Nephron (organoid): ENCODE results near the gene WNT8B.

Source experiments
- H3K27ac Mint-ChIP-seq, 3 experiments: 2 replicates each; pipeline ENCODE4 v1.8.0; 2020; ENCODE audit warnings: mixed read lengths in 3 of 3, mild to moderate bottlenecking in 2 of 3, moderate library complexity in 1 of 3
- H3K27me3 Mint-ChIP-seq: 2 replicates; pipeline ENCODE4 v1.8.0; 2021; ENCODE audit warnings: low read depth, mild to moderate bottlenecking, moderate library complexity, mixed read lengths
- H3K36me3 Mint-ChIP-seq: 2 replicates; pipeline ENCODE4 v1.8.0; 2020; ENCODE audit warnings: low read depth, mixed read lengths
- H3K4me1 Mint-ChIP-seq: 2 replicates; pipeline ENCODE4 v1.8.0; 2020; ENCODE audit warnings: mixed read lengths
- H3K4me3 Mint-ChIP-seq, 3 experiments: 2 replicates each; pipeline ENCODE4 v1.8.0; 2020; ENCODE audit warnings: mild to moderate bottlenecking in 3 of 3, mixed read lengths in 3 of 3, moderate library complexity in 2 of 3
- H3K9me3 Mint-ChIP-seq: 2 replicates; pipeline ENCODE4 v1.8.0; 2020; ENCODE audit warnings: mixed read lengths
- TF ChIP-seq, protein P1 (sequence below), 3 experiments: fragments of 200-600 bp; sonication (generic); IDR thresholded peaks; one replicate each; pipeline ENCODE4 v1.5.0; 2021; ENCODE audit warnings: antibody characterized with exemption in 3 of 3; ENCODE audit not compliant: unreplicated experiment in 3 of 3

The WNT8B gene

GRCh38 chr10:100506596-100507356 lies 44.0 kb downstream of the WNT8B start:
- H3K9me3 Mint-ChIP-seq: no peaks in the 10 kb centered on the region
- no peak overlapping the region for H3K4me3 Mint-ChIP-seq
- no peaks in the 10 kb centered on the region for H3K27me3 Mint-ChIP-seq
- H3K36me3 Mint-ChIP-seq: peaks cover 18% of the 10 kb centered on the region
- TF ChIP-seq, protein P1, sequence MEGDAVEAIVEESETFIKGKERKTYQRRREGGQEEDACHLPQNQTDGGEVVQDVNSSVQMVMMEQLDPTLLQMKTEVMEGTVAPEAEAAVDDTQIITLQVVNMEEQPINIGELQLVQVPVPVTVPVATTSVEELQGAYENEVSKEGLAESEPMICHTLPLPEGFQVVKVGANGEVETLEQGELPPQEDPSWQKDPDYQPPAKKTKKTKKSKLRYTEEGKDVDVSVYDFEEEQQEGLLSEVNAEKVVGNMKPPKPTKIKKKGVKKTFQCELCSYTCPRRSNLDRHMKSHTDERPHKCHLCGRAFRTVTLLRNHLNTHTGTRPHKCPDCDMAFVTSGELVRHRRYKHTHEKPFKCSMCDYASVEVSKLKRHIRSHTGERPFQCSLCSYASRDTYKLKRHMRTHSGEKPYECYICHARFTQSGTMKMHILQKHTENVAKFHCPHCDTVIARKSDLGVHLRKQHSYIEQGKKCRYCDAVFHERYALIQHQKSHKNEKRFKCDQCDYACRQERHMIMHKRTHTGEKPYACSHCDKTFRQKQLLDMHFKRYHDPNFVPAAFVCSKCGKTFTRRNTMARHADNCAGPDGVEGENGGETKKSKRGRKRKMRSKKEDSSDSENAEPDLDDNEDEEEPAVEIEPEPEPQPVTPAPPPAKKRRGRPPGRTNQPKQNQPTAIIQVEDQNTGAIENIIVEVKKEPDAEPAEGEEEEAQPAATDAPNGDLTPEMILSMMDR (IDR thresholded peaks at IDR 0.05; ENCODE audit: unreplicated experiment in 3 of 3): no peak
- no peak overlapping the region for H3K27ac Mint-ChIP-seq
- H3K4me1 Mint-ChIP-seq: peaks cover 14% of the 10 kb centered on the region

DNA sequence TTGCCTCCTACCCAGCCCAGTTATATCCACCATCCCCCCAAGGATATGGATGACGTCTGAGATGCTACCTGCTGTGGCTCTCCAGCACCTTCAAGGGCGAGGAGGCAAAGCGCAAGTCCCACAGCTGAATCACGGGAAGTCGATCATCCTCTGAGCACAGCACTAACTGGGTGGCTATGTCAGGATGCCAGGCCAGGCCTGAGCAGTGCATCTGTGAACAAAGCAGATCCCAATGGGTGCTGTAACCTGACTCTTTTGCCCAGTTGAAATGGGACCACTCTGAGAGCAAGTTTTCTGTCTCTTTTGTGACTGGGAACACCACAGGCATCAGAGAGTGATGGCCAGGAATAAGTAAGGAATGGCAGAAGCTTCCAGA lies 44.5 kb downstream of the WNT8B start:
- peaks cover 17% of the 10 kb centered on the region for H3K36me3 Mint-ChIP-seq
- no peak overlapping the region for H3K4me3 Mint-ChIP-seq
- peaks cover 14% of the 10 kb centered on the region for H3K4me1 Mint-ChIP-seq

GRCh38 chr10:100508266-100508665 lies 45.5 kb downstream of the WNT8B start:
- TF ChIP-seq, protein P1 (IDR thresholded peaks at IDR 0.05; ENCODE audit: unreplicated experiment in 3 of 3): no peak
- peaks cover 9% of the 10 kb centered on the region for H3K36me3 Mint-ChIP-seq
- no peak overlapping the region for H3K27ac Mint-ChIP-seq
- no peaks in the 10 kb centered on the region for H3K27me3 Mint-ChIP-seq
- H3K9me3 Mint-ChIP-seq: no peaks in the 10 kb centered on the region
- H3K4me1 Mint-ChIP-seq: peaks cover 10% of the 10 kb centered on the region
- H3K4me3 Mint-ChIP-seq: no peak overlapping the region

More for the DNA sequence above, 44.5 kb downstream of the WNT8B start:
- TF ChIP-seq, protein P1 (IDR thresholded peaks at IDR 0.05; ENCODE audit: unreplicated experiment in 3 of 3): no peak
- no peaks in the 10 kb centered on the region for H3K9me3 Mint-ChIP-seq
- H3K27me3 Mint-ChIP-seq: no peaks in the 10 kb centered on the region
- no peak overlapping the region for H3K27ac Mint-ChIP-seq

- no peak overlapping the region for H3K4me3 Mint-ChIP-seq
- H3K27me3 Mint-ChIP-seq: no peaks in the 10 kb centered on the region
- H3K27ac Mint-ChIP-seq: no peak overlapping the region
- H3K36me3 Mint-ChIP-seq: peaks cover 9% of the 10 kb centered on the region
- H3K4me1 Mint-ChIP-seq: peaks cover 8% of the 10 kb centered on the region
- TF ChIP-seq, protein P1 (IDR thresholded peaks at IDR 0.05; ENCODE audit: unreplicated experiment in 3 of 3): peak; percentile 60 to 64 (median 63)
- H3K9me3 Mint-ChIP-seq: no peaks in the 10 kb centered on the region
Observed at GRCh38 chr10:100508691-100509150, 45.9 kb downstream of the WNT8B start.

- H3K9me3 Mint-ChIP-seq: no peaks in the 10 kb centered on the region
- no peaks in the 10 kb centered on the region for H3K27me3 Mint-ChIP-seq
- no peak overlapping the region for H3K4me3 Mint-ChIP-seq
- H3K36me3 Mint-ChIP-seq: peaks cover 9% of the 10 kb centered on the region
- H3K27ac Mint-ChIP-seq: no peak overlapping the region
- H3K4me1 Mint-ChIP-seq: peaks cover 2% of the 10 kb centered on the region
- TF ChIP-seq, protein P1 (IDR thresholded peaks at IDR 0.05; ENCODE audit: unreplicated experiment in 3 of 3): no peak
Observed at GRCh38 chr10:100509241-100509840, 46.5 kb downstream of the WNT8B start.
